Activated CD4-positive, CD25-positive, alpha-beta regulatory T cell (primary cell): Measurements from ENCODE around the gene MTHFD1.
A peak's percentile ranks its signal among the peaks of the same experiment; 100 is the strongest.

Source experiments
- DNase-seq, 4 experiments: peaks; one replicate each; lab custom pipeline; 2025; lab: John Stamatoyannopoulos, UW

Gene MTHFD1

DNA sequence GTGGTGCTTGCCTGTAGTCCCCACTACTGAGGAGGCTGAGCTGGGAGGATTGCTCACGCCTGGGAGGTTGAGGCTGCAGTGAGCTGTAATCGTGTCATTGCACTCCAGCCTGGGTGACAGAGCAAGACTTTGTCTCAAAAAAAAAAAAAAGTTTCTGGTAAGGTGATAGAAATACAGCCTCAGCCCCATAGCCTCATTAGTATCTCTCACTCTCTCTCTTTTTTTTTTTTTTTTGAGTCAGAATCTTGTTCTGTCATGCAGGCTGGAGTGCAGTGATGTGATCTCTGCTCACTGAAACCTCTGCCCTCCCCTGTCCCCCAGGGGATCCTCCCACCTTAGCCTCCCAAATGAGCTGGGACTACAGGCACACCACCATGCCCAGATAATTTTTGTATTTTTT lies 19.2 kb downstream of the MTHFD1 start:
- no peak for DNase-seq

- no peak for DNase-seq
These were observed 21.2 kb downstream of the MTHFD1 start for GRCh38 chr14:64409126-64409920.

DNA sequence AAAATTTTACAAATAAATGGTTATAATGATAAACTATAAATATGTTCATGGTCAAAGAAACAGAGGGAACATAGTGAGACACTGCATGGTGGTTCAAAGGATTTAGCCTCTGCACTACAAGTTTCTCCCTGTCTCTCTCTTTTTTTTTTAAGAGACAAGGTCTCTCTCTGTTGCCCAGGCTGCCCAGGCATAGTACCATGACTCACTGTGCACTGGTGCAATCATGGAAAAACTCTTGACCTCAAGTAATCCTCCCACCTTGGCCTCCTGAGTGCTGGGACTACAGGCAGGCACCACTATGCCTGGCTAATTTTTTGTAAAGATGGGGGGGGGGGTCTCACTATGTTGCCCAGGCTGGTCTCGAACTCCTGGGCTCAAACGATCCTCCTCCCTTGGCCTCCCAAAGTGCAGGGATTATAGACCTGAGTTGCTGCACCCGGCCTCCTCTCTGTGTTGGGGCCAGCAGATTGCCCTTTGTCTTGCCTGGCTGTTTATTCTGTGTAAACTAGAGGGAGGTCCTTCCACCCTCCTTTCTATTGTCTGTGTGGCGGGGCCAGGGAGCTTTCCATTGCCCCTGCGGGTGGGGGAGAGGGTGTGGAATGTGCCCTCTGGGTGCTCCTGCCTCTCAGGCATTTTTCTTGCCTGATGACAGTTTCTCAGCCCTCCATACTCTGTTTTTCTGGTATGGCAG lies 22.1 kb downstream of the MTHFD1 start:
- DNase-seq: no peak

DNA sequence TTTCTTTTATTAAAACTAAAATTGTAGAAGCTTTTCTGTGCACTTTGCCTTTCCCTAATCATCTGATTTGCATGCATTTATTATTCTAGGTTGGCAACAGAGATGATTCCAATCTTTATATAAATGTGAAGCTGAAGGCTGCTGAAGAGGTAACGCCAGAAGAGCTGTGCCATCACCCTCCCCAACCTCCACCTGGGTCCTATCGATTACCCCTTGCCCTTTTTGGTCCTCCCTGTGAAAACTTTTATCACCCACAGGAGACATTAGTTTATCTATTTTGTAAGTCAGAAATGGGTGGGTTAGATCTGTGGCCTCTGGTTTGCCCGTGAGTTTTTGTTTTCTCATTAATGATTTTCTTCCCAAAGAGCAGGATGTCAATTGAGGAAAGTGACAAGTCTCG lies 22.8 kb downstream of the MTHFD1 start:
- no peak for DNase-seq

- no peak for DNase-seq
These were observed 24.1 kb downstream of the MTHFD1 start for GRCh38 chr14:64412237-64412636.

- no peak for DNase-seq
These were observed 28.3 kb downstream of the MTHFD1 start for GRCh38 chr14:64416348-64416932.

DNA sequence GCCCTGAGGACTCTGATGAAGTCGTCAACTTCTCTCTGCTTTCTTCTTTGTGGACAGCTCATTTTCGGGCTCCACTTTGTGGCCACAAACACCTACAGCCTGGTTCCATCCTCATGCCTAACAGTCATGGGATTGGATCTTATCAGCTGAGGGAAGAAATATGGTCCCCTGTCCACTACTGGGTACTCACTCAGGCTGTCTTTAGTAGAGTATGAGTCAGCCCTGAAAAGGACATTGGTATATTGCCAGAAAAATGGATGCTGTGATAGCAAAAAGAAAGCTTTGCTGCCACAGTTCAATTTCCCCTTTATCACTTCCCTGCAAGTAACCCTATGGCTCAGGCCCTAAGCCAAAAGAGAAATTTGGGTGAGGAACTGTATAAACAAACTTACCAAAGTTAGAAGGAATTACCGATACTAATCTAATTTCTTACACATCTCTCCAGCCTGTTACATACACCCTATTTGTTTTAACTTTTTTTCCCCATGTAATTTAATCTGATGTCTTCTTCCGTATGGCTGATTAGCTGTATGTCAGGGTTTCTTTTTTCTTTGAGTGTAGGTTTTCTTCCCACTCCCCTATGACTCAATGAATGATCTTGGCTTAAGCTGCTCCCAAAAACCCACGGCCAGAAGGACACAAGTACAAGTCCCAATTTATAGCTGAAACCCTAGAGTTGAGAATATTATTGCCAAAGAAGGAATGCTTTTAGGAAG lies 29.1 kb downstream of the MTHFD1 start:
- DNase-seq: no peak

- DNase-seq: no peak
These were observed 29.6 kb downstream of the MTHFD1 start for GRCh38 chr14:64417771-64418125.

GRCh38 chr14:64419003-64419402 lies 30.9 kb downstream of the MTHFD1 start:
- no peak for DNase-seq

- no peak for DNase-seq
These were observed 33.0 kb downstream of the MTHFD1 start for GRCh38 chr14:64421166-64421565.

DNA sequence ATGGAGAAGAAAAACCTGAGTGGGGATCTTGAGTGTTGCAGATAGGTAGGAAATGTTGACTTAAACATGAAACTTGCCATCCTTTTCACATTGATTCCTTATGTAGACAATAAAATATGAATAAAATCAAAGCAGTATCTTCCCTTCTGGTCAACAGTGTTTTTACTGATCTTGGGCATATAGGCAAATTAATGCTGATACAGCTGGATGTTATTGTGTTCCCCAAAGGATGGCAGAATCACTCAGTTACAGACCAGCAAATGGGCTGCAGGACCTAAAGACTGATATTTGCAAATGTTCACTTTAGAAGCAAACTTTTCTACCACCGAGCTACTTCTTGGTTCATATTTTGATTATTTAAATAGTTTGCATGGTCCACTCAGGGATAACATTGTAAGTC lies 33.9 kb downstream of the MTHFD1 start:
- no peak for DNase-seq

- DNase-seq: no peak
These were observed 34.6 kb downstream of the MTHFD1 start for GRCh38 chr14:64422756-64423155.

DNA sequence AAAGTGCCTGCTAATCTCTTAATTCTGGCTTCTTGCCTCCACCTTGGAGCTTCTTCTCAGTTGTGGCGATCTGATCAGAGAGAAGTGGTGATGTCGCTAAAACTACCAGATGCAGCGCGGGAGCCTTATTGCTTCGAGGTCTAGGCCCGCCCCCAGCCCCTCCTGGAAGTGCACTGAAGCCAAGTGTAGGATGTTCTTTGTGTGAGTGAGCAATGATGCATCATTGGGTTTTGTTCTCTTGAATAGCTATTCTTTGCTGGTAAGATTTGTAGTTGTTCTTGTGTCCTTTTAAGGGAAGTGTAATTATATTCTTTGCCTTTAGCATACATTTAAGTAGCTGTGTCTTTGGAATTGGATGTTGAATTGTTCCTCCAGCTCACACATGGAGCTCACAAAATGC lies 35.8 kb downstream of the MTHFD1 start:
- DNase-seq: no peak

DNA sequence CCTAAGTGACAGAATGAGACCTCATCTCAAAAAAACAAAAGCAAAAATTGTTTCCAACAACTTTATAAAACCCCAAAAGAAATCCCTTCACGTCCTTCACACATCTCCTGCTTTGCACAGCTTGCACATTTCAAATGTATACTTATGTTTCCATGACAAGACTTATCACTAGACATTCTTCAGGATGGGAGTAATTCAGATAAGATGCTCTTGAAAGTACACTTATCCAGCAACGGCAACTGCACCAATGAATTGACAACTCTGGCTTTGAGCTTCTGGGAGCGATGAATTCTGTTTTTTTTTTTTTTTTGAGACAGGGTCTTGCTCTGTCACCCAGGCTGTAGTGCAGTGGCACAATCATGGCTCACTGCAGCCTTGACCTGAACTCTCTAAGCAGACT lies 46.4 kb downstream of the MTHFD1 start:
- DNase-seq: no peak

DNA sequence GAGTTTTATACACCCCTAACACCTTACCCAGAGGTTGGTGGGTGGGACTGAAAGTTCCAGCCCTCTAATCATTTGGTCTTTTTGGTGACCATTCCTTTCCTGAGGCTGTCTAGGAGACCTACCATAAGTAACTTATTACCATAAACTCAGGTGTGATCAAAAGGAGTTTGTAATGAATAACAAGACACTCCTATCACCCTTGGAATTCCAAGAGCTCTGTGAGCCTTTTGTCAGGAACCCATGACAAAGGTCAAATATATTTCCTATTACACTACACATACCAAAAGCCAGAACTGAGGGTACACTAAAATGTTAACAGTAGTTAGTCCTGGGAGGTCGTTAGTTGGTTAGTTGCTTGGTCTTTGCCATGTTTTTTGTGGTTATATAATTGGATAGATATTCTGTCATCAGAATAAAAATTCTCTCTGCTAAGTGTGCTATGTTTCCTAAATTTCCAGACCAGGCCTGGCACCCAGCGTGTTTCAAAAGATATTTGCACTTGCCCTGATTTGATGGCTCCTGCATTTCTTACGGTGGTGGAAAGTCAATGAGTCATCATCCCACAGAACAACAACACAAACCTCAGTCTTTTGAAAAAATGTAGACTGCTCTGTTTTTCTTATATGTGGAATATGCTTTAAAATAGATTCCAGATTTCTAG lies 50.2 kb downstream of the MTHFD1 start:
- no peak for DNase-seq

GRCh38 chr14:64439141-64439540 lies 51.0 kb downstream of the MTHFD1 start:
- no peak for DNase-seq

DNA sequence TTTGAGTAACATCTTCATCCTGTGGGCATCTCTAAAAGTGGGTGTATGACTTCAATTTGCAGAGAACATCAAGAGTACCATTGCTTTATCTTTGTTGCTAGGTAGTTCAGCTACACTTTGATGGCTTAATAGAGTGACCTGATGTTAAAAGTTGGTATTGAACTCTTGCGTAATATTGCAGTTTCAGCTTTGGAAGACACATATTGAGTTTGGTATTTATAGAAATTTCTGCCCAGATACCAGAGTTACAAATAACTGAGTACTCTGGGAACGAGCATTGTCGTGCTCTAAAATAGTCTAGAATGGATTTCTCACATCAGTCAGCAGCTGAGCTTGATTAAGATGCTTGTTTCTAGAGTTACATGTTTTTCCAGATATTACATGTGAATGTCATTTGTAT lies 52.3 kb downstream of the MTHFD1 start:
- DNase-seq: no peak

- DNase-seq: no peak
These were observed 54.3 kb downstream of the MTHFD1 start for GRCh38 chr14:64442300-64442988.

DNA sequence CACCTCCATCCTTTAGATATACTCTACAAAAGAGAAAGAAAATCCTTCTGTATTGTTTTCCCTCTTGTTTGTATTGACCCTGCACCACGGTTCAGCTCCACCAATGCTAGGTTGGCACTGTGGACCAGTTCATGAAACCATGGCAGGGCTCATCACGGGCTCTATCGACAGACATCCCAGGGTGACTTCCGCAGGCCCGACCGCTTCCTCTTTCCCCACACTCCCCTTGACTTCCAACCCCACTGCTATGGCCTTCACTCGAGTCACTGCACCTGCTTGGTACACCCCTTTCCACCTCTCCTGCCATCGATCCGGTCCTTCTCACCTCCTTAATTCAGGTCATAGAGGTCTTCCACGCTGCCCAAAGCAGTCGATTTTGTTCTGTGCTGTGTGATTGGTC lies 56.0 kb downstream of the MTHFD1 start:
- no peak for DNase-seq

DNA sequence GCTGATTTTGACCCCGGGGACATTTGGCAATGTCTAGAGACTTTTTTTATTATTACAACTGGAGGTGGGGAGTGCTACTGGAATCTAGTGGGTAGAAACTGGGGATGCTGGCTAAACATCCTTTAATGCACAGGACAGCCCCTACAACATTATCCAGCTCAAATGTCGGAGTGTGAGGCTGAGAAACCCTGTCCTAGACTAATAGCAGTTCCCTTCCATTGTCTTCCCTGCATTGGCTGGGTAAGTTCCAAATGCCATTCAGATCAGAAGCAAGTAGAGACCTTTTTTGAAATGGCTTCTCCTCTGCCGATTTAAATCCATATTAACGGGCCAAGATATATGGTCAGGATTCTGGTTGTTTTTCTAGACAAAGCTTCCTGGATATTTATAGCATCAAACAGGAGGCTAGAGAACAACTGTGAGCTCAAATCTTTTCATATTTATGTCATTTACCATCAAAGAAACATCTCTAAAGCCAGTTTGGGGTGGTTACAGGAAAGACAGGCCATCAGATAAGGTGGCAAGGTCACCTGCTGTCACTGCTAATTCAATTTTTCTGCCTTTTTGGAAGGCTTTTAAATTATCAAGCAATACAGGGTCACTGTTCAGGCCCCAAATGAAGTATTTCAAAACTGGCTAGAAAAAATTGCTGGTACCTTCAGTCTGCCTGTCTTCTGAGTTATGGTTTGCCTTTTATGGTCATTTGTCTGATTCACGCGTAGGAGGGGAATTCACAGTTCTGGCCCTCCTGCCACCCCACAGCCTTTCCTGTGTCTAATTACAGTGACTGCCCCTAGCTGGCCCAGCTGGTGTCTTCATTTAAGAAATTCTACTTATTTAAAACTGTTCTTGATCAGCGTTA lies 57.1 kb downstream of the MTHFD1 start:
- peak in 1 of 4 experiments; percentile 32 for DNase-seq
